ENCODE data around the gene ELF1. TPM values are rescaled to one million over a fixed set of nuclear protein-coding genes. Genes with fewer than 3 reads are reported as not detected.
"Not testable (repeated sequence)": the region's sequence is repeated elsewhere in the genome, so short reads cannot be mapped to it uniquely, and the experiment has no call there.

Gene ELF1
- total RNA-seq, 1 donor from 2014 or later, result 33.3 TPM

DNA sequence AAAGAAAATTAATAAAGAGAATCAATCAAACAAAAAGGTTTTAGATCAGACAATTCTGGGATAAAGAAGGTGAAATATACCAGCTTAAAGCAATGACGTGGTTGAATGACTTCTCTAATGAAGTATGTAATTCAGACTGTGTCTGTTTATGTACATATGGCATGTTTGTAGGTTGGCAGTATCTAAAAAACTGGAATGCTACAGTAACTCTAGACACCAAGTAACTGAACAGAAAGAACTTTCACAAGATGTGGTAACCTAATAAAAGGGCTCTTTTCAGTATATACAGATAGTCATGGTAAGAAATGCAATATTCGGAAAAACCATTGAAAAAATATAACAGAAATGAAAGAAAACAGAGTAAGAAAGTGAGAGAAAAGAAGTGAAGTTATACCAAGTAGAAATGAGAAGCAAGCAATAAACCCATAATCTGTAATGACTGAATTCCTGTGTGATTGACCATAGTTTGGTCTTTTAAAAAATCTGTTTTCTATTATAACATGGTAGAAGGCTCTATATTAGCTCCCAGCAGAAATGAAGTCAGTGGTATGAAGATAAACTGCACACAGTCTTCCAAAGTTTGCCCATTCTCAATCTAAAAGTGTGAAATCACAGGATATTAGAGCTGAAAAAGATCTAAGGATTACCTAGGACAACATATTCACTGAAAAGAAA is 31.4 kb downstream of the ELF1 start:
- intact Hi-C loops (cut with micrococcal nuclease), result no loop called here
- DNase-seq, result no peak
- no peak for ATAC-seq

DNA sequence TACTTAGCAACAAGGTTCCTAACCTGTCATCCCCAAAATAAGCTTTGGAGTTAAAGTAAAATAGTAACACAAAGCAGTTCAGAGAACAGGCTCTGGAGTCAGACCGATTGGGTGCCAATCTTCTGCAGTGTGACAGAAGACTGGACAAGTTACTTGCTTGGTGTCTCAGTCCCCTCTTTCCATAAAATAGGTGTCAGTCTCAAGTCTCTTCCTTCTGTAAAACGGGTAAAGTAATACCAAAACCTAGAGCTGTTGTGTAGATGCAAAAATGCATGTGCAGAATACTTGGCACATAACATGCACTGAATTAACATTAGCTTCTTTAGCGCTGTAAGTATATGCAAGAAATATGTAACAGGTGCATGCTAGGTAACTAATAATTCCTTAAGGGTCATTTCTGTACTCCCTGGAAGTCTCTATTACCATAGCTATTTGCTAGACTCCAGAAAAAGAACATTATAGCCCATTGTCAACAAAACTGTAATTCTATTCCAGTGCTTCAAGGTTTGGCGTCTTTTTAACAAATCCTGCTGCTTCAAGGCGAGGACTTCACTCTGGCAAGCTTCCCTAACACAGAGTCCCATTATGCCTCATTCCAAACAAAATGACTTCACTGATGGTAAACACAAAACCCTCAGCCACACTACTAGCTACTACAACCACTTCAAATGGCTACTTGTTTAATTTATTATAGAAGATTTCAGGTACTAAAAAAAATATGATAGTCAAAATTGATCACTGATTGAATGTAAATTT is 32.8 kb downstream of the ELF1 start:
- intact Hi-C loops (cut with micrococcal nuclease), result no loop called here
- ATAC-seq, result peak; percentile 43
- no peak for DNase-seq

DNA sequence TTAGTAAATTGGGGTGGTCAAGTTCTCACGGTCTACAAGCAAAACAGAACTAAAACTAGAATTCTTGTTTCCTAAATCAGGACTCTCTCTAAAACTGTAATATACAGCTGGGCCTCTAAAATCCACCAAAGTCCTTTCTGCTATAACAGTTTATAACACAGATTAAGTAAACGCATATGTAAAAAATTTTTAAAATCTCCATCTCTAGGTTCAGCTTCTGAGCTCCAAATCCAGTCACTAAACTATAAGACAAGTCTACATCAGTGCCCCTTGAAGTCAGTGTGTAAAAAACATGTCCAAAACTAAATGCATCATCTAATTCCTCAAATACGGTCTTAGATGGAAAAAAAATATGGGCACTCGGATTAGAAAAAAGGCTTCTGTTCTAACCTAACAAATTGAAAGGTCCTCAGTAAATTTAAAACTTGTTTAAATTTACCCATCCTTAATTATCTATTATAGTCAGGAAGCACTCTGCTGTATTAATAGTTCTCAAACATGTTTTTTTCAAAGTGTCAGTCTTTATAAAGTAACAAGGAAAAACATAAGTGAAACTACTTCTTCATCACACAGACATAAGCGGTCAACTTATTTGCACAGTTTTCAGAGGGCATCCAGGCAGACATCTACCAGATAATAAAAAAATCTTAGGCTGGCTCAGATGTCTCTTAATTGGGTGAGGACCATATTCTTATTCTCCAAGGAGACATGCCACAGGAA is 33.6 kb downstream of the ELF1 start:
- intact Hi-C loops (cut with micrococcal nuclease), result no loop called here
- no peak for DNase-seq
- ATAC-seq, result no peak

DNA sequence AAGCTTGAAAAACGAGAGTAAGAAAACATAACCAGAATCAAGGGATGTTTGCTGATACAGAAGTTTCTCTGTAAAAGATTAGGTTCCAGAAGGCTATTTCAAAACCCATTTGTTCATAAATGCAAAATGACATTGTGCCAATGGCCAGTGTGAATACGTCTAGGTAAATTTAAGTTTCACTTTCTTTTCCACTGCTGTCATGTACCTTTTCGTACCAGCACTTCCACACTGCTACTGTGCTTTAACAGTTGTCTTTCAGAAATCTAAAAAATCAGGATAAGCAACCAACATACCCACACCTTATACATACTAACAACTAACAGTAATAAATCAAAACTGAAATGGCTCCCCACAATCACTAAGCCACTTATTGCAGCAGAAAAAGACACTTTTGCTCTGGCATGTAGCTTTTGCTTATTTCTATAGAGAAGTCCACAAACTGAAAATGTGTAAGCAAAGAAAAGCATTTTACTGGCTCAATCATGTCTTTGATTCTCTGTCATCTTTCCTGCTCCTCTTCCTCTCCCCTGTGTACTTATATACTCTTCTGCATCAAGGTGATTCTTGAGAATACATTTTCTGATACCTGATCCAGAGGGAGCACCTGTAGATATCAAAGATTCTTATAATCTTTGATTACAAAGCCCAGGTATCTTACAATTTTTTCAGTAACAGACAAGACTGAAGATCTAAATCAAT is 34.3 kb downstream of the ELF1 start:
- intact Hi-C loops (cut with micrococcal nuclease), result no loop called here
- DNase-seq (no peak), ATAC-seq (peak; percentile 38)

DNA sequence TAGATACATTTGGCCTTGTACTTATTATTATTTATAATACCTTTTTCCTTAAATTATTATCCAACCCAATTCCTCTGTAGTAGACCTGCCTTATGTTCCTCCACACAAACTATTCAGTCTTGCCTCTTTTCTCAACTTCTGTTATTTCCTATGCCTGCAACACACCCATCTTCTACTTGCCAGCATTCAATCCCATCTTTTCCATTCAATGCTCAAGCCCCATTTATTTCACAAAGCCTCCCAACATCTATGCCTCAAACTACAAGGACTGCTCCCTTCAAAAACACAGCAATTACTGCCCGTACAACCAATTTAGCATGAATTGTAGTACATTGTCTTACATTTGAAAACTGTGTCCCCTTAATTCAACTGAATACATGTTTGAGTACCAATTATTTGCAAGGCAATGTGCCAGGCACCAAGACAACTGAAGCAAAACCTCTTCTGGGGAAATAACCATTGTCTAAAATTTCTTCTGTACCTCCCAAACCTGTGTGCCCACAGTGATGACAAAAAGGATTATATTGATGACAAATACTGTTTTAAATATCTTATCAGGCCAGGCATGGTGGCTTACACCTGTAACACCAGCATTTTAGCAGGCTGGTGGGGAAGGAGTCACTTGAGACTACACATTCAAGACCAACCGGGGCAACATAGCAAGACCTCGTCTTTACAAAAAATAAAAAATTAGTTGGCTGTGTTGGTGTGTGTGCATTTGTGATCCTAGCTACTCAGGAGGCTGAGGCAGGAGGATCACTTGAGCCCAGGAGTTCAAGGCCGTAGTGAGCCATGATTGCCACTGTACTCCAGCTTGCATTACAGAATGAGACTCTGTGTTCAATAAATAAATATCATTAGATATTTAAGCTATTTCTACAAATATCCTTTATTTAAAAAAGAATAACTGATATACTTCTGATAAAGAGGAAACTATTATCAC is 35.1 kb downstream of the ELF1 start:
- DNase-seq, result no peak
- intact Hi-C loops (cut with micrococcal nuclease), result no loop called here
- no peak for ATAC-seq

DNA sequence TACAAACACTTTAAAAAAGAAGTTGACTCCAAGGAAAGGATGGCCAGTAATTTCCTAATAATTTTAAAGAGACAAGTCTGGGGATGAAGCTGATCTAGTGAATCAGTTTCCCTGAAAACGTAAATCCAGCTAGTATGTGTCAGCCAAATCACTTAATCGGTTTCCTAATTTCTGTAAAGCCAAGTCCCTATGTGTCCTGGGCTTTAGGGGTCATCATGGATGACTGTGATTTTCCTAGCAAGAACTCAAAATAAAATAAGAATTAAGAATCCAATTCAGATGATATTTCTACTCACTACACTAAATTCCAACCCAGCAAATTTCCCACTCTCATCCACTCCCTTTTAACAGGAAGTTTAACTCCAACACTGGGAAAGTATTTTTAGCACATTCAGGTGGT is 35.9 kb downstream of the ELF1 start:
- ATAC-seq, result peak; percentile 9
- intact Hi-C loops (cut with micrococcal nuclease), result no loop called here
- no peak for DNase-seq

DNA sequence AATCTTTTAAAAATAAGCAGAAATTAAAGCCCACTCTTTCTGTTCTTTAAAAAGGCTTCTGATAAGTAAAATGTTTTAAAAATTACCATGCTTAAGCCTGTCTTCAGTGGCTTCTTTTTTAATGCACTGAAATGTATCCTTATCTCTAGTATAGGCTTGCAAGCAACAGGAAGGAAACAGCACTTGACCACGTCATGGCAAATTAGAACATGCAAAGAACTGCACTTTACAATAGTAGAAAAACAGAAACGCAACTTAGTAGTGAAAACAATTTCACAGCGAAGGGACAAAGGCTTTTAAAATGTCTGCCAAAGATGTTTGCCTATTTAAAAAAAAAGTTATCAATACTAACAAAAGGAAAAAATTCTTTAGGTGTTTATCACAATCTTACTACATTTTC is 36.3 kb downstream of the ELF1 start:
- DNase-seq (no peak), ATAC-seq (peak; percentile 74)
- intact Hi-C loops (cut with micrococcal nuclease), result no loop called here

DNA sequence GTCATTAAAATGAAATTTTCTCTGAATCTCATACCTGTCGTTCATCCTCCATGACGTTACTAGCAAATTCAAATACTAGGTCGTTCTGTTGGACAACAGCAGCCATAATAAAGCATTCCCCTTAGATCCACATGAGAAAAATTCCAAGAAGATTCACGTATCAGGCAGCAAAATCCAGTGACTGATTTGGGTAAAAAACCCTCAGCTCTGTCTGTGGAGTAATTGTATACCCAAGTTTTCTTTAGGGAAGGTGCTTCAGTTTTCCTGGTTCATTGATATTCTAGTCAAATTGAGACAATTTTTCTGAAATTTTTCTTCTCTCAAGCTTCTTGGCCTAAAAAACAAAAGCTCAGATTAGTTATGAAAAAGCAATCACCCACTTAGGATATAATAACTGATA is 37.2 kb downstream of the ELF1 start:
- ATAC-seq (no peak), DNase-seq (no peak)
- intact Hi-C loops (cut with micrococcal nuclease), result no loop called here

DNA sequence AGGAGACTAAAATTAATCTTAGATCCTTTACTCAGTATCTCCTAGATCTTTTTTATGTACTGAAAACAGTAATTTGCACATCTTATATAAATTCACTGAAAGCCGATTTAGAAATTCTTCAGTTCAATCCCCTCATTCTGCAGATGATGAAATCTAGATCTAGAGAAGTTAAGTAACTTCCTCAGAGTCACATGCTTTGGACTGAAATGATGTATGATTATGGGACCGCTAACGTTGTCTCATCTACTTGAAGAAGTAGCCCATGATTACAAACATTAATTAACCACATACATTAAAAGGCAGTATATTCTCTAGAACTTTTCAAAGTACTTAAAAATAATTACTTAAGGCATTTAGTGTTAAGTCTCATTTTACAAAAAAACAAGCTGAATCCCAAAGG is 37.8 kb downstream of the ELF1 start:
- ATAC-seq, result no peak
- intact Hi-C loops (cut with micrococcal nuclease), result no loop called here

DNA sequence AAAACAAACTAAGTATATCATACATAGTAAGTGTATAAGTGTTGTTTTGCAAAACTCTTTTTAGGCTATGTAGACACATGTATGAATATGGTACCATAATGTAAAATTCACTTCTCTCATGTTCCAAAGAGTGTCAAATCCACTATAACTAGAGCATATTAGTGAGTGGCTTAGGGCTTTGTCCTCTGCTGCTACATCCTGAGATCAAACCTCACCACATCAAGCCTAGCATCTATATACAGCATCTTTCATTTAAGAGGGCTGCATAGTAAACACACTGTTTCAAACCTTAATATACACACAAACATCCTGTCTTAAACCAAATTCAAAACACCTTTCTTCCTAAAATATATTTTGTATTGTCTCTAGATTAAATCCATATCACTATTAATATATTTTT is 38.7 kb downstream of the ELF1 start:
- intact Hi-C loops (cut with micrococcal nuclease), result no loop called here
- ATAC-seq, result no peak
- no peak for DNase-seq

More for the DNA sequence above, 37.8 kb downstream of the ELF1 start:
- no peak for DNase-seq

DNA sequence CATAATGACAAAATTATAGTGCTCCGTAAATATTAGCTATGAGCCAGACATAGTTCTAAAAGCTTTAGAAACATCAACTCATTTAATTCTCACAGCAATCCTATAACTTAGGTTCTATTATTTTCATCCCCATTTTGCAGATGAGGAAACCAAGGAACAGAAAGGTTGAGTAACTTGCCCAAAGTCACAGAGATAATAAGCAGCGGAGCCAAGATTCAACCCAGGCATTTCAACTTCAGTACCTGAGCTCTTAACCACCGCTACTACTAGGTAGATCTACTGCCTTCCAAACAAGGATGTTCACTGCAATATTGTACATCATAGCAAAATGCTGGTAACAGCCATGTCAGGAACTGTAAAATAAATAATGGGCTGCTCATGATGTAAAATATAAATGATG is 39.9 kb downstream of the ELF1 start:
- intact Hi-C loops (cut with micrococcal nuclease), result no loop called here
- ATAC-seq (no peak), DNase-seq (no peak)

DNA sequence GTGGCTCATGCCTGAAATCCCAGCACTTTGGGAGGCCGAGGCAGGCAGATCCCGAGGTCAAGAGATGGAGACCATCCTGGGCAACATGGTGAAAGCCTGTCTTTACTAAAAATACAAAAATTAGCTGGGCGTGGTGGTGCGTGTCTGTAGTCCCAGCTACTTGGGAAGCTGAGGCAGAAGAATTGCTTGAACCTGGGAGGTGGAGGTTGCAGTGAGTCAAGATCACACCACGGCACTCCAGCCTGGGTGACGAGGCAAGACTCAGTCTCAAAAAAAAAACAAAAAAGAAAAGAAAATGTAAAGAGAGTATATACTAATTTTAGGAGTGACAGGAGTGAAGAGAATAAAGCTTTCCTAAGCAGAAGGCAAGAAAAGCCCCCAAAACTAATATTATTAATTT is 41.0 kb downstream of the ELF1 start:
- intact Hi-C loops (cut with micrococcal nuclease); DNase-seq; ATAC-seq: not testable (repeated sequence)

DNA sequence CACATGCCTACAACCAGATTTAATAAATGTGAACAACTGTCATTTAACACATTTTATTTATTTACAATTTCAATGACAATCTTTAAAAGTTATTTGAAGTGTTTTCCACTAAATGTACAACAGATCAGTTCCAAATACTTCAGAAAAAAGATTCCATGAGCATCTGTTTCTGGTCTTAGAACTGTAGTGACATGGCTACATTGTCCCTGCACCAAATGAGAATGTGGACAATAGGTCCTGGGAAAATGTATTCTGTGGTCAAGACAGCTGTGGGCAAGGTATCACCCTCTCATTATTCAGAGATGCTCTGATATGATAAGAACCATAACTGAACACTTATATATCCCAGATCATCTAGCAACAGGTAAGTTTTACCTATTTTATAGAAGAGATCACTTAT is 43.7 kb downstream of the ELF1 start:
- DNase-seq (no peak), ATAC-seq (no peak)
- intact Hi-C loops (cut with micrococcal nuclease), result no loop called here

DNA sequence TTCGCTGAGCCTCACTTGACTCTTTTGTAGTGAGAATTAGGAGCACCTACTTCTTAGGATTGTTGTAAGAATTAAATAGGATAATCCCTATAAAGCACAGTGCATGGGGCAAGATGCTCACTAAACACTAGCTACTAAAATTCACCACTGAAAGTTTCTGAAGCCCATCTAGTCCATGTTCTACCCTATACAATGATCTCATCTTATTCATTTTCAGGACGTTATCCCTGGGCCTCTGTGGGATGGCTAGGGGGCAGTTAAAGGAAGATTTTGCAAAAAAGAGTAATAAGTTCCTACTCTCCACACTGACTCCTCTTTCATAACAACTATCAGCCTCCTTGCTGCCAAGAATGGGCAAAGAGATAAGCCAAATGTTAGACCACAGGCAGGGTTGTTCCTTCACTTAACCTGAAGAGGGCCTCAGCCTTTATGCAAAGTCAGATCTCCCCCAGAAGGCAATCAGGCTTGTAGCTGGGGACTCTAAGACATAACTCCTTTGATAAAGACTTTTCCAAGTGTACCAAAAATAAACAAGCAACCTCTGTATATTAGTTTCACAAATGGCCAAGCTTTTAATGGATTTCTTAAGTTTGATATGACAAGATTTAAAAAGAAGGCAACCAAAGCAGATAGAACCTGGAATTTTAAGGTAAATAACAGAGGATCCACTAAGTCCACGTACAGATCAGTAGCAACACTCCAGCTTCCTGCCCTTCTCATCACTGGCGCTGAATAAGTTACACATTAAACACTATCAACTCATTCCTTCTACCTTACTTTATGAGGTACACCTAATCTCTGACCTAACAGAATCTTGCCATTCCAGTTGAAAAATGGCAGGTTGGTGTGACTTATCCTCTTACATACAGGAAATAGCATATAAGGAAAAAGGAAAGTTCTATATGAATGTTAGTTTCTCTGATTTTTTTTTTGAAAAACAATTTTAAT is 44.4 kb downstream of the ELF1 start:
- intact Hi-C loops (cut with micrococcal nuclease), result no loop called here
- DNase-seq, result no peak

DNA sequence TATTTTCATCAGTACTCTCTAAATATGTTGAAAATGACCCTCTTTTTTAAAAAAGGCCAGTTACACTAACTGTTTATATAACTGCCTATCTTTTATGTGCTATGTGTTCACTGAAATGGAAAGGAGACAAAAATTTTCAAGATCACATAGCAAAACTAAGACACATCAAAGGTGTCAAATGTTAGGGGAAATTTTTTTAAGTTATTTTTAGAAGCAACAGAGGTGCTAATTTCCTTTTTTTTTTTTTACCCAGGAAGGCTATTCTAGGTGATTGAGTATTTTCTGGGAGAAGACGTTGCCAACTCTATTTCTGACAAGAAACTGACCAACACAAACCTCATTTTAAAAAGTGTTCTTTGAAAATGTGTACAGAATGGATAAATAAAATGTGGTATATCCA is 45.7 kb downstream of the ELF1 start:
- ATAC-seq (no peak), DNase-seq (no peak)
- intact Hi-C loops (cut with micrococcal nuclease), result no loop called here

More for the DNA sequence above, 44.4 kb downstream of the ELF1 start:
- ATAC-seq, result peak; percentile 77

DNA sequence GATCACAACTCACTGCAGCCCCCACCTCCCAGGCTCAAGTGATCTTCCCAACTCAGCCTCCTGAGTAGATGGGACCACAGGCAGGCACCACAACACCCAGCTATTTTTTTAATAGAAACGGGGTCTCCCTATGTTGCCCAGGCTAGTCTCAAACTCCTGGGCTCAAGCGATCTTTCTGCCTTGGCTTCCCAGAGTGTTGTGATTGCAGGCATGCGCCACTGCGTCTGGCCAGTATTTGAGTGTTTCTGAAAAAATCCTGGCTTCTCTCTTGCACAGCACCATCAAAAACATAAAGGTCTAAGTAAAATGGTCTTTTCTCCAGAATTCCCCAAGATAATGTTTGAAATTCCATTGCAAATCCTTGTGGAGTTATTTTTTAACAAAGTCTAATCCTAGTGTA is 47.8 kb downstream of the ELF1 start:
- intact Hi-C loops (cut with micrococcal nuclease), result no loop called here
- ATAC-seq (no peak), DNase-seq (no peak)

DNA sequence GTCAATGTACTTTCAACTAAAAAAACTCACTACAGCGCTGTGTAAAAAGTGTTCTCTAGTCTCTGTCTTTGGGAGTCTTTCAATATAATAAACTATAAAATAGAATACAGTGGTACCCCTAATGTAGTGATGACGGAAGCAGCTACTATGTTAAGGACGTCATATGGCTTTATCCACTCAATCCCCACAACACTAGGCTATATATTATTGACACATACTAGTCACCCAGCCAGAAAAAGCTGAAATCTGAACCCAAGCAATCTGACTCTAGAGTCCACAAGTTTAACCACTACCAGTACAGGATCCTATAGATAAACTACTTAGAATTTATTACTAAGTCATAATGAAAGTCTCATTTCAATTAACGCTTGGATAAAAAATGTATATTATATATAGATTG is 48.3 kb downstream of the ELF1 start:
- ATAC-seq (no peak), DNase-seq (no peak)
- intact Hi-C loops (cut with micrococcal nuclease), result no loop called here

All from left ventricle myocardium superior (tissue), 1 donor.